HG03064 (cell line): ENCODE measurements around the gene FYN.

Source experiments
- ATAC-seq: cut with Tn5 transposase; IDR thresholded peaks from one replicate; pipeline ENCODE4 v1.9.1; 2021; ENCODE audit warnings: low read depth; ENCODE audit not compliant: unreplicated experiment

Gene FYN

GRCh38 chr6:111672761-111673450 is 200.3 kb downstream of the FYN start:
- ATAC-seq = no peak

- no peak for ATAC-seq
Observed at GRCh38 chr6:111669326-111669725, 203.9 kb downstream of the FYN start.

DNA sequence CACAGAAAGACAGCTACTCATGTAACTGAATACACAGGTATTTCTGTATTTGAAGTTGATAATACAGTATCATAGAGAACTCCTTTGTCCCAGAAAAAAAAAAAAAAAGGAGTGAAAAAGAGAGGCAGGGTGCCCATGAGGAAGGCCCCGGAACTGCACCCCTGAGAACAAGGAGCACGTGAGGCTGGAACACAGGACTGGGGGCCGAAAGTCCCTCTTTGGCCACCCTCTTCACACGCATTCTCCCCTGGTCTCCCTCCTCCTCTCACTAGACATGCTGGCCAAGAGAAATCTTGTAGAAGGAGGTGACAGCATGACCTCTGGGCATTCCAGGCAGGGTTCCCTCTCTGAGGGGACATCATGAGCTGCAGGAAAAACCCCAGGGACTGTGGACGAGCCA is 204.8 kb downstream of the FYN start:
- no peak for ATAC-seq

DNA sequence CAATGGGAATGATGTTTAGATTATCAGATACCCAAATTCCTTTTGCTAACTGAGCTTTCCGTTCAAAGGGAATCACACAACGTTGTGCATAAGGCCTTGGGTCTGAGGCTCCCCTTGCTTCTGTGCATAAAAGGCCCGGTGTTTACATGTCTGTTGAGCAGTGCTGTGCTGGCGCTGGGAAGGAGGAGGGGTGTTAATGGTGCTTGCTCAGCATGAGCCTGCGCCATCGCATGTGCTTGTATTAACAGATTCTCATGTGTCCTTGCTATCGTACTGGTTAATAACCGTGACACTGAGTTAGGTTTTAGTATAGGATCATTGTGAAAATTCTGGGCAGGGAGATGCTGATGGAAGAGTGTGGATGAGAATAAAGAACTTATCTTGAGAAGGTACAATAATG is 205.3 kb downstream of the FYN start:
- no peak for ATAC-seq

GRCh38 chr6:111666847-111667246 is 206.4 kb downstream of the FYN start:
- no peak for ATAC-seq

DNA sequence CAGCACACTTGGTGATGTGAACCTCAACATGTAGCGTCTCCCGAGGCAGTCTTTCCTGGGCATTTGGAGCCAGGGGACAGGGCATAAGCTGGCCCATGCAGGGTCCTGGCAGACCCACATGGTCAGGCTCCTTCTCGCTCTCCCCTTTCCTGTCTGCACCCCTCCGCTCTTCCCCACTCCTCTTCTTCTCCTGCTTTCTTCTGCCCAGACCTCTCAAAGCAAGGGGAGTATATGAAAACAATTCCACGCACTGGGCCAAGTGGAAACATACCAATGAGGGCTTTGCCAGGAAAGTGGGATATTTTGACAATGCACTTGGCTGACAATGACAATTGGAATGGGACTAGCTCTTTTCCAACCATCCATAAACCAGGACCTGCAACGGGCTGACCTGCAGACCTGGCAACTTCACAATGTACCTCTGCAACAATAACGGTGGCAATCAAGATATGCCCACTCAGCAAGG is 208.7 kb downstream of the FYN start:
- ATAC-seq = no peak

DNA sequence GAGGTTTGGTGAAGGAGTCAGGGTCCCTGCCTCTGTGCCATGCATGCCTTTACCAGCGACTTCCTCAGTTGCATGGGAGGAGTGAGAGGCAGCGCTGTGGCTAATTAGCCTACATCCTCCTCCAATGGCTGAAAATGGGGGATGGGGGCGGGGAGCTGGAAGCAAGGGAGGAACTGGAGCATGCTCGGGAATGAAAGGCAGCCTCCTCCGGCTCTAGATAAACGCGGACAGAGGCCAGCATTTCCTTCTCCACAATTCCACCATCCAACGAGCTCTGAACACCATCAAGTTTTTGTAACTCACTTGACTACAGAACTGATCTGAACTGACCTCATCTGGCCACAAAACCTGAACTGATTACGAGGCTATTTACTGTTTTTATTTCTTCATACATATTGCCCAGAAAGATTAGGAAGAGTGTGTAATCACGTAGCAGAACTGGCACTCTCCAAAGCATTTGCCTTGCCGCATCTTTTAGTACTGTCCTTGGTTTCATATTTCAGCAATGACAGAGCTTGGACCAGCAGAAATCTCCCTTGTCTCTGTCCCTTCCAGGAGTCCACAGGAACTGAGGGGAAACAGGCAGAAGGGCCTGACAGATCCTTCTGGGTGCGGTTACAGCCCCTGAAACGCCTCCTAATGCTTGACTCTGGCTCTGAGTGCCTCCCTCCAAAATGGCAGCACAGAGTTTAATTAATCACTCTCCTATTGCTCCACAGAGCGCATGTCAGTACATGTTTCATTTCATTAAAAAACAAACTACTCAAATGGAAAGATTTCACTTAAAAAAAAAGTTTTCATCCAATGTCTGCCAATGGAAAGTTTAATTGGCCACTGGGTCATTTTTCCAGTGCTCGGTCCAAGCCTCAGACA is 209.3 kb downstream of the FYN start:
- no peak for ATAC-seq

- ATAC-seq = no peak
Observed at GRCh38 chr6:111662794-111663593, 210.3 kb downstream of the FYN start.

DNA sequence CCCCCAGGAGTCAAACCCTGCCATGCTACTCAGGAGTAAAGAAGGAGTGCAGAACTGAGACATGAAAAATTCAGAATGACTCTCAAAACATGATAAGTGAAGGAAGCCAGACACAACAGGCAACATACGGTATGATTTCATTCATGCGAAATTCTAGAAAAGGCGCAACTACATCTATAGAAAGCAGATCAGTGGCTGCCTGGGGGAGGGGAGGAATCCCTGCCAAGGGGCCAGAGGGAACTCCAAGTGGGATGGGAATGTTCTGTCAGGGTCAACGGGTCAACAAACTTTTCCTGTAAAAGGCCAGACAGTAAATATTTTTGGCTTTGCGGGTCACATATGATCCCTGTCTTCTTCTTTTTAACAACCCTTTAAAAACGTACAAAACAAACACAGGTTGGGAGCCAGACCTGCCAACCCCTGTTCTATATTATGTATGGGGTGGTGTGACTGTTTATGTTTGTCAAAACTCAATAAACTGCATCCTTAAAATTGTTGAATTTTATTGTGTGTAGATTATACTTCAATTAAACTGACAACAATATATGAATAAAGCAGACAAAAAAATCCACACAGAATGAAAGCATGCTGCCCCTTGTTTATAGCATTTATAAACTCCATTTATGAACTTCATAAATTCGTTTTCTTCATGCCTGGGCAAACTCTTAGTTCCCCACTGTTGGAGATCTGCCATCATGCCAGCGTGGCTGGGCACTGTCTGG is 211.0 kb downstream of the FYN start:
- ATAC-seq = no peak

DNA sequence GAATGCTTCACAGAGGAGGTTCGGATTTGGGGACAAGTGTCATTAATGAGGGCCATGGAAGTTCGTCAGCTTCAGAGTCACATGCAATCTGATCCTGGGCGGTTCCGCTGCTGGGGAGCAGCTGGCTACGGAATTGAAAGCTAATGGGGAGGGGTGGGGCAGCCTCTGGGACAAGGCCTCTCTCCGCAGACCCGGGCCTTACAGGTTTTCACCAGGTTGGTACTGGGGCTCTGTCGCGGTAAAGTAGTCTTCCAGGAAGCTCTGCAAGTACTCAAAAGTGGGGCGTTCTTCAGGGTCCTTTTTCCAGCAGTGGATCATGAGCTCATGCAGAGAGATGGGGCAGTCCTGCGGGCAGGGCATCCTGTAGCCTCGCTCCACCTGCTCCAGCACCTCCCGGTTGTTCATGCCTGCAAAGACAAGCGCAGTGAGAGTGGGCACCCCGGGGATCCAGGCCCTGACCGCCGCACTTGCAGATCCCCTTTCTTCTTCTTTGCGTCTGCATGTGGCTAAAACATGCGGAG is 211.7 kb downstream of the FYN start:
- ATAC-seq = no peak

DNA sequence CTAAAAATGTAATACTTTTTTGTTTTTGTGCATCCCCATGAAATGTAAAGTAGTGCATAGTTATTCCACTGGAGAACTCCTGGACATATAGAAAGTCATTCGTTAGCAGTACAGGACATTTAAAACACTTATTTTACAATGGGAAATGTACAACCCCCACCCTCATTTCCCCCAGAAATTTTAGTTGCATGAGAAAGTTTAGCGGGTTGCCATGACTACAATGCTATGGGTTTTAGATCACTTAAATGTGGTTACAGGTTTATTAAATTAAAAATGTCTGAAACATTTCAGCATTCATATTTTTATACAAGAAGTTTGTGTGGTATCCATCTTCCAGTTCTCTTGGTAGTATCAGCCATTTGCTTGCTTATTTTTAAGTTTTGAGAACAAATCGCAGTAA is 212.7 kb downstream of the FYN start:
- ATAC-seq = no peak

DNA sequence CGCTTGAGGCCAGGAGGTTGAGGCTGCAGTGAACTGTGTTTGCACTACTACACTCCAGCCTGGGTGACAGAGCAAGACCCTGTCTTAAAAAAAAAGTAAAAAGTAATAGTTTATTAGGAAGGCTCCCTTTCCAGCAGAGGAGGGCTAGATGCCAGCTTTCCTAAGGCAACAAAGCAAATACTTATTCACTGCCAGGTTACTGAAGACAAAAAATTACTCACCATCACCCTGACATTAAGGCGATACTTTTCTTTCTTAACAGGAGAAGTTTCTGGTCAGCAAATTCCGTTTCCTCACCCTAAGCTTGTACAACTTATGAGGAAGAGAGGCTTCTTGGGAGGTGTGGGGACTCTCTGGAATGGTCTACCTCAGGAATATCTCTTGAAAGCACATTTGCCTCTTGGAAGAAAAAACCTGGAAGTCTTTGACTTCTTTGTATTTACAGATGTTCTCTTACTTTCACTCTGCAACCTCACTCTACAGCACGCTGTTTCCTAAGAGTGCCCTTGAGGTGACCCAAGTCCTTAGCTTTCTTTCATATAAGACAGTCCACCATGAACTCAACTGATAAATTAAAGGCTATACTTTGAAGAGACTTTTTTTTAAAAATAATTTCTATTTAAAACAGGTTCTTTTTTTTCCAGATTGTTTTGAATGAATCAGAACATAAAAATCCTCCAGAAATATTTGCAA is 214.6 kb downstream of the FYN start:
- no peak for ATAC-seq

GRCh38 chr6:111657146-111657545 is 216.1 kb downstream of the FYN start:
- no peak for ATAC-seq

GRCh38 chr6:111653979-111654378 is 219.3 kb downstream of the FYN start:
- no peak for ATAC-seq

DNA sequence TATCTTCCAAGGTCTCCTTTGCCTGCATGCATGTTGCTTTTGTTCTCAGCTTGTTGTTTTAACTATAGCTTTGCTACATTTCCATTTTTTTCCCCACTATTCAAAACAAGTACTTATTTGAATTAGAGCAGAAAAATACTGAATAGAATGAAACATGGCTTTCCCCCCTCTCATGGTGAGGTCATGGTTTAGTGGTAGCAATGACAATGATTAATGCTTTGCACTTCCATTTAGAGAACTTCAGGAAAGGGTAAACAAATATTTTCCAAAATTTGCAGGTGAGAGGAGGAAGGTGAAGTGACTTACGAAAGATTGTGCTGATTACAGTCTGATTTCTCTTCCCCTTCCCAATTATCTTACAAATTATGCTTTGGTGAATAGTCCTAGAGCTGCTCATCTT is 219.8 kb downstream of the FYN start:
- ATAC-seq = no peak

- ATAC-seq = no peak
Observed at GRCh38 chr6:111652156-111652555, 221.1 kb downstream of the FYN start.

GRCh38 chr6:111651185-111652034 is 221.8 kb downstream of the FYN start:
- no peak for ATAC-seq

DNA sequence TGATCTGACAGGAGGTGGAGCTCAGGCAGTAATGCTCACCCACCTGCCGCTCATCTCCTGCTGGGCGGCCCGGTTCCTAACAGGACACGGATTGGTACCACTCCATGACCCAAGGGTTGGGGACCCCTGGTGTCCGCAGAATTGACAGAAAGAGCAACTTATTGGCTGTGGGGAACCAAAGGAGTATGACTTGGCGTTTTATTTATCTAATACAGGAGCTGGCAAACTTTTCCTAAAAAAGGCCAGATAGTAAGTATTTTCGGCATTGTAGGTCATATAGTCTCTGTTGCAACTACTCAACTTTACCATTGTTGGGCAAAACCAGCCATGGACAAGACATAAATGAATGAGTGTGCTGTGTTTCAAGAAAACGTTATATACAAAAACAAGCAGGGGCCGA is 223.2 kb downstream of the FYN start:
- no peak for ATAC-seq

DNA sequence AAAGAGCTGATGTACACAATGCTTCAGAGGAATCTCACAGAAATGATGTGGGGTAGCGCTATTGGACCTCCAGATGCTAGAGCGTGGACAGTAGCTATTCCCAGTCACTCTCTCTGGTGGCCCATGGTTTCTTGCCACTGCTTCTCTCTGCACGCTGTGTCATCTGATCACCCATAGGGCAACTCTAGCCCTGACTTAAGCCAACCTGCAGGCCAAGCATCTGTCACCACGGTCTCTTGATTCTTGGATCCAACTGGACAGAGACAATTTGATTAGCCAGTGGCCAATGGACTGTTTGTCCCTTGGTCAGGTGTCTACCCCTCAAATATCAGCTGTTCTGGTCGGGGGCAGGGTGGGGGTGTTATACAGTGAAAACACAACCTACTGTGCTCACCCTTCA is 225.2 kb downstream of the FYN start:
- no peak for ATAC-seq
